ENCODE data around the gene SHC4.
A peak's percentile ranks its signal among the peaks of the same experiment; 100 is the strongest.

Gene SHC4

DNA sequence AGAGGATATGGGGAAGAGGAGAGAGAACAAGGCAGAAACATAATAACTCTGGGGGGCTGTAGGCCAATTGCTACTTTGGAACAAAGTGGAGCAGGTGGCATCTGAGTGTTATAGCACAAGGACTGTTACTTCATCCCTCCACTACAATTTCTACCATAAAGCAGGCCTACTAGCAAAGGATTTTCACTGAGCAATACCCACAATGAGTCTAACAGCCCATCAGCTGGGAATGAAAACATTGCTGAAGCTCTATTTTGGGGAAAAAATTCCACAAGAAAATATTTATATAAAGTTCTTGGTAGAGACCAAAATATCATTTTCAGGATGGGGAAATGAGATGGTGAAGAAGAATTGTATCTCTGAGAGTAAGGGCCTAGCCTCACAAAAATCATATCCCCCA is 3.6 kb upstream of the SHC4 start:
- DNase-seq (ENCODE audit: low read depth) = no peak

DNA sequence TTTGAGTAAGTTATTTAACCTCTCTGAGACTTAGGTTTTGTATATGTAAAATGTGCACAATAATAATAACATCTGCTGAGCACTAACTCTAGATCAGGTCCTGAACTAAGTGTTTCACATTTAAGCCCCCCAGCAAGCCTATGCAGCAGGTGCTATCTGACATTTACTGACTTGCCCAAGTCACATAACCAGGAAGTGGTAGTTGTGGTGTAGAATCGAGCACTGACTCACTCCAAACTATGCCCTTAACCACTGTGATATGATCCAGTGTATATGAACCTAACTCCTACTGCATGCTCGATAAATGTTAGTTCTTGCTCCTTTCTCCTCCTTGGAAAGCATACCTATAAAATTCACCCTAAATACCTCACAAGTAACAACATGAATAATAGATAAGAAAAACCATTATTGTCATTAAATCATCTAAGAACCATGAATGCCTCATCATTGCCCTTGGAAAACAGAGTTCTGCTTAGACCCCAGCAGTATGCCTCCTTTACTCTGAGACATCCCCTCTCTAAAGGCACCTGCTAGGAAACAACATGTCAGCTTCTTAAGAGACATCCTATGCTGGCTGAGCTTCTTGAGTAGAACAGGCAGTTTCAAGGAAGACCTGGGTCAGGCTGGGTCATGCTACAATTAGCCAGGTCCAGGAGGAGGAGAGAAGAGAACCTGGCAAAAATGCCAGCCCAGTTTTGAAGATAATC is 3.0 kb upstream of the SHC4 start:
- DNase-seq (ENCODE audit: low read depth) = no peak

DNA sequence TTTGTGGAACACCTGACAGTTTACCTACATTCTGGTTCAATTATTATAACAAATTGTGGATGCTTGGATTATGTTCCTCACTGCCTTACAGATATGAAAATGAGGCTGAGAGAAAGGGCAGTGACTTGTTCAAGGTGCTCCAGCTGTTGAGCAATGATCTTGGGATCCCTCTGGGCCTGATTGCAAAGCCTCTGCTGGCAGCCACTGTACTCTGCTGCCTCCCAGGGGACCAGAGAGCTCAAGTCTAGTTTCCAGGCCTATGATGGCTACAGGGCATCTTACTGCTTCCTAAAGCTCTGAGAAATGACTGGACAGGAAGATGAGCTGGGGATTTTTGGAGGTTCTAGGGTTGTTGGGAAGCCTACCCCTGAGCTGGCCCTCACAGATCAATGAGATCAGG is 2.3 kb upstream of the SHC4 start:
- DNase-seq (ENCODE audit: low read depth) = no peak

DNA sequence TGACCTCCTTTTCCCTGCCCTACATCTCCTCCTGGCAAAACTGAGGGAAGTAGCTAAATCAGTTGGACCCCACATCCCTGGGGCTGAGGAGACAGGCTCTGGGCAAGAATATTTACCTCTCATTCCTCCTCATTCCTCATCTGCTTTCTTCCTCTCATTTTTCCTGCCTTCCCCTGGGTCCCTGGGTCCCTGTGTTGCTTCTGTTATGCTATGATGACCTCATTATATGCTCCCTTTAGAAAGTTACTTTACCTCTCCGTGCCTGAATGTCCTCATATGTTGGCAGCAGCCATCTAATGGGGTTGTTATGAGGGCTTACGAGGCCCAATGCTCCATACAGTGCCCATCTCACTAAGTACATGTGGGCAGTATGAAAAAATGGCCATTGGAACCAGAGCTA is 1.2 kb upstream of the SHC4 start:
- no peak for DNase-seq (ENCODE audit: low read depth)

DNA sequence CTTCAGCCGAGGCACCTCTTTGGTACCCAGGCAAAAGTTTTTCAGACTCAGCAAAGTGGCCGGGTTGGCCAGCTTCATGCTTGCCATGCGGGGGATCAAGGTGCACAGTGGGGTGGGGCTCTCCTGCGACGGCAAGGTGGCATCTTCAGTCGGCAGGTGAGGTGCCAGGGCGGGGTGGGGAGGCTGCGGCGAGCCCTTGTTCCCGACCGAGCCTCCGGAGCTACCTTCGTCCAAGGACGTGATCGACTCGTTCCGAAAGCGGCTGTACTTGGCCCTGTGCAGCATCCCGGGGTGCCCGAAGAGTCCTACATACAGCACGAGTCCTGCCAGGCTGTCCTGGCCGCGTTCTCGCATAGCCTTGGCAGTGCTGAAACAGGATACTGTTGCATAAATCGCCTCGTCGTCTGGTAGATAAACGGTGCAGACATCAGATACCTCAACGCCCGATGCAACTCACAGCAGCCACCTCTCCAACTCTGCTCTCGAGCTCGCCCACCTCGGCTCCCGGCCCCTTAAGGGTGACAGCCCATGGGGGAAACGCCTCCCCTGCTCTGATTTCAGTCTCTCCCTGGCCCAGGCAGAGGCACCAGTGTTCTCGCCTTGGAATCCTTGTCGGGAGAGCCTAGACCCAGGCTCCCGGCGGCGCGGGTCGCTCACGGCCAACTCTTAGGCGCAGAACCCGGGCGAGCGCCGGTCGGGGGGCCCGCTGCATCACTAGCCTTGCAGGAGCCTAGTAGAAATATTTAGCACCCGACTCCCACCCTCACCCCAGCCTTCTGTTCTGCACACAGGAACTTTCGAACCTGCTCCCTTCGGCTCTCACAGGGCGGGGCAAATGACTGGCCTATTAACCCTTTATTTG is 826 bp downstream of the SHC4 start:
- no peak for DNase-seq (ENCODE audit: low read depth)

DNA sequence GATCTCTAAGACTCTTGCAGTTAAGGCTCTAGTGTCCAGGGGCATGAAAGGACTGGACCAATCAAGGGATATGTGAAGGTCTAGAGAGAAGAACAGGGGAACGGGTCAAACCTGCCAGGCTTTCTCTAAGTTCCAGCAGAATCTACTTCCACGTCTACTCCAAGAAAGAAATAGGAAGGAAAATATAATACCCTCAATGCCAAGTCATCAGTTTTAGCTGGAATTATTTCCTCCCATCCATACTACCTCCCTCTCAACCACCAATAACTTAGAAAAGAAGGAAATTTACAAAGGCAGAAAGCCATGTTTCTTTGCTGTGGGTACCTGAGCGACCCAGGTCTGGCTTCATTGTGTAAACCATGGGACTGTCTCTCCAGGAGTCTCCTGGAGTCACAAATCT is 7.8 kb downstream of the SHC4 start:
- no peak for DNase-seq (ENCODE audit: low read depth)

DNA sequence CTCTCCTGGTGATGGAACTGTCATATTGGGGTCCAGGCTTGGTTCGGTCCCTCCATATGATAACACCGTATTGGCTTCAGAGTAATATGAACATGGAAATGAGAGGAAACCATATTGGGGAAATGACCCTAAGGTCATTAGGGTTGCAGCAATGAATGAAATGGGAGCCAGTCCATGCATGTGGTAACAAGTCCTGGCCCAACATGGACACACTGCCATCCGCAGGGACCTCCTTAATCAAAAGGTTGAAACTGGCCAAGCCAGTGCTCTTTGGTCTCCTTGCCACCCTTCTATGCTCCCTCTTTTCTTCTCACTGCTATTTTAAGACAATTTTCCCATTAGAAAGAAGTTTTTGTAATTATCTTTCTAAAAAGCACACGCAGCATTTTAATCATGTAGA is 8.3 kb downstream of the SHC4 start:
- DNase-seq (ENCODE audit: low read depth) = no peak

DNA sequence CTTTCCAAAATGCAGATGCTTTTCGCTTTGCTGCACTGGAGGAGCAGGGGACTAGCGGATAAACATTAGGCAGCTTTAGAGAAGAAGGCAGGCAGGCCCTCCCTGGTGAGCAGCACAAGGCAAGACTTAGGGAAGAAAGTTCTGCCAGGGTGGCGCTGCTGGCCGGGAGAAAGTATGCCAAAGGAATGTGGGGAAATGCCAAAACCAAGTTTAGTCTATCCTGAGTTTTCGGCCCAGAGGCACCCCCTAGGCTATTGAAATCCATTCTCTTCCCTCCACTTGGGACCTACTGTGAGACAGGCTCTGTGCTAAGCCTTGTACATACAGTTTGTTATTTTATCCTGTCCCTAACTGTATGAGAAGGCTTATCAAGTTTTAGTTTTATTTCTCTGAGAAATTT is 9.2 kb downstream of the SHC4 start:
- no peak for DNase-seq (ENCODE audit: low read depth)

DNA sequence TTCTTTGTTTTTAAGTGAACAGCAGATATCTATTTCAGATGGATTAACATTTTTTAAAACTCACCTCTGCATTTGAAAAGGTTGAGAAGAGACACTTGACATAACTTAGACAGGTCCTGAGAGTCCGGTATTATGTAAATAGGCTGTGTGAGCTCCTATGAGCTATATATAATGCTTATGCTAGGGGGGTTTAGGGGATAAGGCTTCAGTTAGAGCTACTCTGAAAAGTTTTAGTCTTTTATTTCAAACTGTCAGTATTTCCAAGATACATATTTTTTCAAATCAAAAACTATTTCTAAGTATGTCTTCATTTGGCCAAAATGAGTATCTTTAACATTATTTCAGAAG is 16.9 kb downstream of the SHC4 start:
- no peak for DNase-seq (ENCODE audit: low read depth)

DNA sequence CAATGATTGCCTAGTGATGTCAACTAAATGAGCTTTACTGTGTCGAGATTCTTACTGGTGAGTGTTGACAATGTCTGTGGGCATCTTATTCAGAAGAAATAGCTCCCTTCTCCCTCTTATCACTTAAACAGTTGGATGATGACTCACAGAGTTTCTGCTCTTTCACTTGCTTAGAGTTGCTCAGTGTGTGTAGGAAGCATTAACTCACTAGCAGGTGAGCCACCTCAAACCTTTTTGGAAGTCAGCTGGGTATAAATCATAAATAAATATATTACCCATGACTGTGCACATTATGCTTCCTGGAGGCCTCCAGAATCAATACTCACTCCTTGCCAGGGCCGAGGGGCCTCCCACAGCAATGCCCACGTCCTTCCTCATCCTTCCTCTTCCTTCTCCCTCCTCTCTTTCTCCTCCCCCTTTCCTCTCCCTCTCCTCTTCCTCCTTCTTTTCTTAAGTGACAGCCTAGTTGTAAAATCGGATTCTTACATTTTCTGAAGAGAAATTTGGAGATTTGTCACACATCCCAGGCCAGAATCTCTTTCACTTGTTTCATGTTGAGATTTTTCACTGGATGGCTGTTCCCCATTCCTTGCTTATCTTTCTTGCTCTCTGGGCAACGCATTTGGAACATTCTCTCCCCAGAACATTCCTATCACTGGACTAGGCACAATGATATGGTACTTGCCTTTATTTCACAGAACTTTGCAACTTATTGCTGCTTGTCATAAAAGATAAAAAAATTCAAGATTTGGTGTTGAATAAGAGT is 17.5 kb downstream of the SHC4 start:
- no peak for DNase-seq (ENCODE audit: low read depth)

DNA sequence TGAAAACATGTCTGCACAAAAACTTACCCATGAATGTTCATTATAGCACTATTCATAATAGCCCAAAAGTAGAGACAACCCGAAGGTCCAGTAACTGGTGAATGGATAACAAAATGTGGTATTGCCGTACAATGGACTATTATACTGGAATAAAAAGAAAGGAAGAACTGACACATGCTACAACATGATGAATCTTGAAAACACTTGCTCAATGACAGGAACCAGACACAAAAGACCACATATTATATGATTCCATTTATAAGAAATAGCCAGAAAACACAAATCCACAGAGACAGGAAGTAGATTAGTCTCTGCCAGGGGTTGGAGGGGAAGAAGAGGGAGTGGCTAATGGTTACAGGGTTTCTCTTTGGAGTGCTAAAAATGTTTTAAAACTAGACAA is 18.3 kb downstream of the SHC4 start:
- no peak for DNase-seq (ENCODE audit: low read depth)

DNA sequence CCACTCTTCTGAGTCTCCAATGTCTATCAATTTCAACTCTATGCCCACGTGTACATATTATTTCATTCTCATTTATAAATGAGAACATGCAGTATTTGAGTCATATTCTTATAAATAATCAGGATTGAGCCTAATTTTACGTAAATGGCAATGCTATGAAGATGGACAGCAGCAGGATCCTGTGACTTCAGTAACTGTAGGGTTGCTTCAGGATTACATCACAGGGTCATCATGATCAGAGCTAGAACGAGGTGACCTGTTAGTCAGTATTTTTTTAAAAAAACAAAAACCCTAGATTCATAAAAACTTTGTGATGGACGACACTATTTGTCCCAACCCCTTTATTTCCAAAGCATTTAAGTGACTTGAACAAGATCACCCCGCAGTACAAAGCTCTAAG is 21.8 kb downstream of the SHC4 start:
- DNase-seq (ENCODE audit: low read depth) = no peak

DNA sequence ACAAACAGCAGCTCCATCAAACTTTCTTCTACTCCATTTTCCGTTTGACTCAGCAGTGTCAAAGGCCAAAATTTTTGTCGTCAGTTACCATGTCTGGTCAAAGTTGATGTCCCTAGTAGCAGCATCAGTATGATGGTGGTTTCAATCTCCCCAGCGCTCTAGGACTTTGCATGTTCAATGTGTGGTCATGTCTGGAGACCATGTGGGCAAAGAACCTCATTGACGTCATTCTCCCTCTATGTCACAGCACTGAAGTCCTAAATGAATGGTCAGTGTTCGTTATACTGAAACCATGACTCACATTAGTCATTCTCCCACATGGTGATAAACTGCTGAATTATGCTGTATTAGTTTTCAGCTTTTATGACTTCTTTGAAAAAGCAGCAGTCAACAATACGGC is 23.2 kb downstream of the SHC4 start:
- peak; percentile 88 for DNase-seq (ENCODE audit: low read depth)

DNA sequence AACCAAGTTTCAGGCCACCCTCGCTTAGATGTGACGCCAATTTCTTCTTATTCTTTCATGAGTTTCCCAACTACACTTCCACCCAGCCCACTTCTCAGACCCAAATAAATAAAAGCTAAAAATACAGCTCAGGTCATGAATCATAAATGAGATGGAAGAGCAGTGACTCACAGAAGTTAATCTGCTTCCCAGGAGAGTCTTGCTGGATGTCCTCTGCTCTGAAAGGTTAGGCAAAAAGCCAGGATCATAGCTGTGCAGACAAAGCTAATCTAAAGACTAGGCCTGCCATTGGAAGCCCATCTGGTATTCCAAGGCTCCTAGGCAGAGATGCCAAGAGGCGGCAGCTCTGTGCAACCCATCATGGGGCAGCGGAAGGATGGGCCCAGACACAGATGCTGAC is 24.1 kb downstream of the SHC4 start:
- DNase-seq (ENCODE audit: low read depth) = peak; percentile 84

DNA sequence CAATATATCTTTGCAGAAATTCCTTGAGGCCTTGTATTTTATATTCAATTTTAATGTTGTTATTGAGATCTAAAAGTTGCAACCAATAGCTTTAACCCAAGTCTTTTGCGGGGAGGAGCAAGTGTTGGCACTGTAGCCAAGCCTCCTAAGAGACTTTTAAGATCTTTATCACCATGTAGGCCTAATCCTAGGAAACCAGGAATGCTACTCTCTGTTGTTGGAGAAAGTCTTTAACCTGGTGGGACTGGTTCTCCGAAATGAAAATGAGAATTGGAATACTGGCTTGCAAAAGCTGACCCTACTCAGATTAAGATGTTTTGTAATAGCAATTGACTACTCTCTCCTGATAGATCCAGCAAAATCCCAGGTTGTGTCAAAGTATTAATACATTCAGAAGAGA is 25.8 kb downstream of the SHC4 start:
- no peak for DNase-seq (ENCODE audit: low read depth)

DNA sequence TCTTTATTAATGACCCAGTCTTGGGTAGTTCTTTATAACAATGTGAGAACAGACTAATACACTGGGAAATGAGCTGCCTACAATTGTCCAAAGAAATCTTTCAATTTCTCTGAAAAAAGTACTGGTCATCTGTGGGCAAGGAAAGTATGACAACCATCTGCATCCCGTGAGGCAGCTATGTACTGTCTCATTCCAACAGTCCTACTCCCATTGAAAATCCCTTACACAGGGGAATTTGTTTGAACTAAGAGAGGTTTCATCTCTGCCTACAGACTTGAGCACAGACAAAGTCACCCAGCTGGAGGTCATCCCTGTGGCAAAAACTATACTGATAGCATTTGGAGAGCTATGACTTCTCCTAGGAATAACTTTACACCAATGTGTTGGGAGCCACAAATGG is 27.1 kb downstream of the SHC4 start:
- DNase-seq (ENCODE audit: low read depth) = peak; percentile 88

DNA sequence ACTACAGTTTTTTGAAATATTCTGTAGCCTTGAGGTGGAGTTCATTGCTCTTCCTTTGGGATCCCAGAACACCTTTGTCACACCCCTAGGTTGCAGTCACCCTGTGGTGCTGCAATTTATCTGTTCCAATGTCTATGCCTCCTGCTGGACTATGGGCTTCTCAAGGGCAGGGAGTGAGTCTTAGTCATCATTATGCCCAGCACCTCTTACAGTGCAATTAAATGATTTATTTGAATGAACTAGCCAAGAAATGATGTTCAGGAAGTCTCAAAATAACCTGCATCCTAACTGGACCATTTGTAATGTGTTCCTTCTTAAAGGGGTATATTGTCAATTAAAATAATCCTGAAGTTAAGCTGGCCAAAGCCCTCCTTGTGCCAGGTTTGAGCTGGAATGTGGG is 28.5 kb downstream of the SHC4 start:
- no peak for DNase-seq (ENCODE audit: low read depth)

DNA sequence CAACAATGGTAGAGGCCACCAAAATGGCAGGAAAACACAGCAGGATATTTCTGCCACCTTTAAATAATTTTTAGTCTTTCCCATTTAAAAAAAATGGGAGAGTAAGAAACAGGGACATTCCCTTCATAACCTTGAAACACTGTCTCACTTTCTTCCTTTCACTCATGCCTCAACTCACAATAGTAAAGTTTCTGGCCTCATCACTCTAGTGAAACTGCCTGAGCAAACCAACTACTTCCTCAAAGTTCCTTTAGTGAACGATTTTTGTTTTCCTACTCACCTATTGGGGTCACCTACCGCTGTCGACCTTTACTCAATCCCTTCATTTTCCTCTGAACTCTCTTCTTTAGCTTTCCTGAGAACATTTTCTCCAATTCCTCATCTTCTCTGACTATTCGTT is 33.0 kb downstream of the SHC4 start:
- DNase-seq (ENCODE audit: low read depth) = no peak

DNA sequence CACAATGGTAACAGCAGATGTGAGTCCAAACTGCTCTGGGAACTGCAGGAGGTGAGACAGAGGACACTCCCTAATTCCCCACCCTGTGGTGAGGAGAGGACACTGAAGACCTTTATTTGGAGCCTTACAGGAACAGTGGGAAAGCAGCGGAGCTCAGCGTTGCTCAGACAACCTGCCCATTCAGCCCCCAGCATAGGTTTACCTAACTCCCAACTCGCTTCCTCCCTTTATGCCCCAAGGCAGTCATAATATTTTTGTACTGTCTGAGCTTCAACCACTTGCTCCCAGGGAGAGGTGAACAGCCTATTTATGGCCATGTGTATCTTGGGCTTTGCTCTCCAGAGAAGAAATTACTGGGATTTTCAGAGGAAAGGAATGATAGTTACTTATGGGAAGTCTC is 34.1 kb downstream of the SHC4 start:
- DNase-seq (ENCODE audit: low read depth) = no peak

DNA sequence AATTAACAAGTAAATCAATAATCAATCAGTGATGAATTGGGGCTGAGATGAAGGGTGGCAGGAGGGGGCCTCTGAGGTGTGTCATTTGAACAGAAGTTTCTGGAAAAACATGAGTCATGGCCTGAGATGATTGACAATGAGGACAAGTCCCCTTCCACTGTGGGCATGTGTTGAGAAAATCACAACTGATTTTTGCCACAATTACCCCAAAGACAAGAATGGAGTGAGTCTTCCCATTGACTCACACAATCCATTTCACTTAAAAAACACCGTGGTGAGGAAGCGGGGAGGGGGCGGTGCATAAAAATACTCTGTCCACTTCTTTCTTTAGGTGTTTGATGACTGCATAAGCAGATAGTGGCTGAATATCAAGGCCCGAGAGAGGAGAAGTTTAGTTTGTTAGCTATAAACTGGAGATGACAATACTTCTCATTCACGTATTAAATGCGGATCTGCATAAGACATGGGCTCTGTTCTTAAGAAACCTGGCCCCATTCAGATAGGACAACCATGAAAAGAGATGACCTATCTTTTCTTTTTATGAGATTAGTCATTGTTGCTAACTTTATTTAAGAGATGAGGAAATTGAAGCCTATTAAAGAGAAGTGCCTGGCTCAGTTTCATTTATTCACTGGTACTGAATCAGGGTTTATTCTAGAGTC is 34.7 kb downstream of the SHC4 start:
- DNase-seq (ENCODE audit: low read depth) = no peak

DNA sequence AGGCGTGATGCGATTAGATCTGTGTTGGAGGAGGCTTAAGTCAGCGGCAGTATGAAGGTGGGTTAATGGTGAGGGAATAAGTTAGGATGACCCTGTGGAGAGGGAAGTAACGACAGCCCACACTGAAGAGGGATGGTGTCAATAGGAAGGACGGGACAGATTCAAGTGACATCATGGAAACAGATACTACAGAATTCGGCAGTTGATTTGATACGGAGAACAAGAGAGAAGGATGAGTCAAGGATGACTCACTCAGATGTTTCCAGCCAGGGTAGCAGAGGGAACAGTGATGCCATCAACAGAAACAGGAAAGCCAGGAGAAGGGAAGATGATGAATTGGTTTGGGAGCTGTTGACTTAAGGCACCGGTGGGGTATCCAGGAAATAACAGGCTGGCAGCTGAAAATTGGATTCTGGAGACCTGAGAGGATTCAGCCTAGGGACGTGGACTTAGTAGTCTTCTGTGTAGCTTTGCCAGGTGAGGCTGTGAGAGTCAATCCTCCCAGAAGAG is 38.0 kb downstream of the SHC4 start:
- DNase-seq (ENCODE audit: low read depth) = peak; percentile 69

All from GM04503 (cell line).